NB4 (cell line): ENCODE results near the gene RAB11B.

Source experiments
- CTCF ChIP-seq: IDR thresholded peaks from one replicate; pipeline ENCODE4 v1.5.1; 2012; ENCODE audit warnings: low read depth, low read length
- MAX ChIP-seq: IDR thresholded peaks from 2 replicates; pipeline ENCODE4 v1.6.1; 2011; ENCODE audit warnings: low read depth, low read length
- MYC ChIP-seq: IDR thresholded peaks from 2 replicates; pipeline ENCODE4 v1.6.1; 2011; ENCODE audit warnings: low read depth, low read length
- POLR2A ChIP-seq: IDR thresholded peaks from 2 replicates; pipeline ENCODE4 v1.6.1; 2011; ENCODE audit warnings: mild to moderate bottlenecking; ENCODE audit not compliant: insufficient read length; ENCODE audit errors: extremely low read depth

GRCh38 chr19:8386990-8387389 is 3.2 kb upstream of the RAB11B start:
- TF ChIP-seq CTCF (no peak), MAX (no peak), POLR2A (no peak), MYC (no peak)
